Superior temporal gyrus (tissue), 1 donor: ENCODE data around the gene AFDN.

Experiments used
- DNase-seq: peaks from one replicate; pipeline ENCODE4 v3.0.0-alpha.2; 2016; ENCODE audit errors: extremely low spot score

Gene AFDN

DNA sequence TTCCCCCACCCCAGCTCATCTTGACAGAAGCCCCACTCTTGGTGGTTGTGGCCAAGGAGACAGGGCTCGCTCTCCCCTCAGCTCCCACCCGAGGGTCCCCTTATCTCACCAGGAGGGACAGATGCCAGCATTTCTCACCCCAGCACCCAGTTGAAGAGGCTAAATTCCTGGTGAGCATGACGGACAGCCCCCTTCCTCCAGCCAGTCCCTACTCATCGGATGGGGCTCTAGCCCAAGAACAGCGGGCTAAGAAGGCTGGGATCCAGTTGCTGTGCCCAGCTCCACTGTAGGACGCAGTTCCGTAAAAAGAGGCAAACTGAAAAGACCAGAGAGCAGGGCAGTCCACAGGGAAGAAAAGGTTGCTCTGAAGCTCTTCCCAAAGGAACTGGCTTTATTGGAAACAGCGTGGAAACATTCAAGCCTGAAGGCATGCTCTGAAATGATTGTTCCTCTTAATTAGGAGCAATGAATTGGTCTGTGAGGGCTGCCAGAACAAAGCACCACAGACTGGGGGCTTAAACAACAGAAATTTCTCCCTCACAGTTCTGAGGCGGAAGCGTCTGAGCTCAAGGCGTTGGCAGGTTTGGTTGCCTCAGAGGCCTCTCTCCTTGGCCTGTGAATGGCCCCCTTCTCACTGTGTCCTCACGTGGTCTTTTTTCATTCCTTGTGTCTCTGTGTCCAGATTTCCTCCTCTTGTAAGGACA lies 152.9 kb downstream of the AFDN start:
- no peak for DNase-seq

DNA sequence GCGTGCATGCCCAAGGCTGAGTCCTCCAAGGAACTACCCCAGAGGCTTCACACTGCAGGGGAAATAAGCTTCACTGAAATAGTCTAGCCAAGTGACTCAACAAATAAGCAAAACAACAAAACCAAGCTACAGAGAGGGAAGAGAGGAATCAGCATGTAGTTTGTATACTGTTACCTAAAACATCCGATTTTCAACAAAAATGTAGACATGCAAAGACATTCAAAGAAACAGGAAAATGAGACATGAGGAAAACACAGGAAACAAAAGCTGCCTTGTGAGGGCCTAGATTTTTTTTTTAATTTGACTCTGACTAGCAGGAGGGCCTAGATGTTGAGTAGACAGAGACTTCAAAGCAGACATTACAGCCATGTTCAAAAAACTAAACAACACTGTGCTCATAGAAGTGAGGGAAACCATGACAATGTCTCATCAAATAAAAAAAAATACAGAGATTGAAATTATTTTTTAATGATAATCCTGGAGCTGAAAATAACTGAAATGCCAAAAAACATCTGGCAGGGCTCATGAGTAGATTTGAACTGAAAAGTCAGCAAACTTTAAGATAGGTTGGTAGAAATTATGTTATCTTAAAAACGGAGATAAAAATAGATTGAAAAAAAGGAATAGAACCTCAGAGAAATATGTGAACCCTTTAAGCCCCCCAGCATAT lies 154.3 kb downstream of the AFDN start:
- DNase-seq = no peak

DNA sequence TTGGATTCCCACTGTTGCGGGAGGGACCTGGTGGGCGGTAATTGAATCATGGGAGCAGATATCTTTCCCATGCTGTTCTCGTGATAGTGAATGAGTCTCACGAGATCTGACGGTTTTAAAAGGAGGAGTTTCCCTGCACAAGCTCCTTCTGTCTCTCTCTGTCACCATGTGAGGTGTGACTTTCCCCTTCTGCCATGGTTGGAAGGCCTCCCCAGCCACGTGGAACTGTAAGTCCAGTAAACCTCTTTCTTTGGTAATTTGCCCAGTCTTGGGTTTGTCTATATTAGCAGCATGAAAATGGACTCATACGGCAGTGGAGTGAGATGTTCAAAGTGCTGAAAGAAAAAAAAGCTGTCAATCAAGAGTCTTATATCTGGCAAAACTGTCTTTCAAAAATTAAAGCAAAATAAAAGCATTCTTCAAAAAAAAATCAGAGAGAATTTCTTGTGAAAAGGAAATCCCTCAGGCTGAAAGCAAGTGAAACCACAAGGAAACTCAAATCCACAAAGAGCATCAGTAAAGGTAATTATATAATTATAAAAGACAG lies 155.3 kb downstream of the AFDN start:
- DNase-seq = no peak

DNA sequence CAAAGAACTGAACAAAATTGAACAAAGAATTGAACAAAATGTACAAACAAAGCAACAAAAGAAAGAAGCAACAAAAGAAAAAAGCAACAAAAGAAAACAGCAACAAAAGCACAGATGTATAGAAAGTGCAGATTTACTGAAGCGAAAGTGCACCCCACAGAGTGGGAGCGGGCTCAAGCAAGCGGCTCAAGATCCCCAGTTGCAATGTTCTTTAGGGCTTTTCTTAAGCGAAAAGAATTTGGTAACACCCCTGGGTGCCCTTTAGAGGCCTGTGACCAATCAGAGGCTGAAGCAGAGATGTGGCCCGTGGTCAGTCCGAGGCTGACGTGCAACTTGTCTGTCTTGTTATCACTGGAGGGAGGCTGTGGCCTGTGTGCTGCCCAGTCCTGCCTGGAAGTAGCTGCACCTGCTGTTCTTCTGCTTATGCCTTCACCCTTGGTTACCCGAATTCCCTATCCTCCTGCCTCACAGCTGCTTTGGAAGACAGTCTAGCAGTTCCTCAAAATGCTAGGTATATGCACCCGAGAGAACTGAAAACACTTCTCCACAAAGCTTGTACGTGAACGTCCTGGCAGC lies 157.5 kb downstream of the AFDN start:
- DNase-seq = no peak

DNA sequence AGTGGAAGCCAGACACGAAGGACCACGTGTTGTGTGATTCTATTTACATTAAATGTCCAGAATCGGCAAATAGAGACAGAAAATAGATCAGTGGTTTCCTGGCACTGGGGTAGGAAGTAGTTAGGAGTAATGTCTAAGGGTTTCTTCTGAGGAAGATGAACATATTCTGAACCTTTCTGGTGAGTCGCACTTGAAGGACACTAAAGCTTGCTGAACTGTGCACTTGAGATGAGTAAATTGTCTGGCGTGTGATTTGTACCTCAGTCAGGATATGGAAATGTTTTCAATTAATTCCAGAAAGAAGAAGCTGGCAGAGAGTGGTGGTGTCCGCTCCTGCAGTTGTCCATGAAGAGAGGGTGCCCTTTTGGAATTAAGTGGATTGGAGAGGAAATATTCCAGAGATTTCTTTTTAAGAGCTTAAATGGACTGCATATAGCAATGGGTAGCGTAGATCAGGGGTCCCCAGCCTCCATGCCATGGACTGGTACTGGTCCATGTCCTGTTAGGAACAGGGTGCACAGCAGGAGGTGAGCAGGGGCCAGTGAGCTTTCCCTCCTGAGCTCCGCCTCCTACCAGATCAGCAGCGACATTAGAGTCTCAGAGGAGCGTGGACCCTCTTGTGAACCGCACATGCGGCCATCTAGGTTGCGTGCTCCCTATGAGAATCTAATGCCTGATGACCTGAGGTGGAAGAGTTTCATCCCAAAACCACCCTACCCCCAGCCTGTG lies 158.3 kb downstream of the AFDN start:
- no peak for DNase-seq

DNA sequence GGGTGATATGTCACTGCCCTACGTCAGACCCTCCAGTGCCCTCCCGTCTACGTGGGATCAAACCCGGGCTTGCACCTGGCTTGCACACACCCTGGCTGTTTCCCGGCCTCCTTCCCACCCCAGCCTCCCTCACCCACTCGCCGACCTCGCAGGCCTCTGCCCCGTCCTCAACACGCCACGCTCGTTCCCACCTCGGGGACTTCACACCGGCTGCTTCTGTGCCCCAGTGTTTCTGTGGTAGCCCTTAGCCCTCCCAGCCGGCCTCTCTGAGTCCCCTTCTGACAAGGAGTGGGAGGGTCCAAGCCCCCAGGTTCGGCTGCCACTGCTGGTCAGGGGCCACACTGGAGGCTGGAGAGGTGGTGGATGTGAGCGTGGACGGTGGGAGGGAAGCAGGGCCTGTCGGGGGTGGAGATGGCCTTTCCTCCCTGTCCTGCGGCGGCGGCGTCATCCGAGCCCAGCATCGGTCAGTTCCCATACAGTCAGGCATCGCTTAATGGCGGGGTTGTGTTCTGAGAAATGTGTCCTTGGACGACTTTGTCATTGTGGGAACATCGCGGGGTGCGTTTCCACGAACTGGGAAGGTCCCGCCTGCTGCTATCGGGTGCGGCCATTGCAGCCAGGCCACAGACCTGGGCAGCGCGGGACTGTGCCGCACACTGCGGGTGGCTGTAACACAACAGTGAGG lies 159.3 kb downstream of the AFDN start:
- DNase-seq = no peak

DNA sequence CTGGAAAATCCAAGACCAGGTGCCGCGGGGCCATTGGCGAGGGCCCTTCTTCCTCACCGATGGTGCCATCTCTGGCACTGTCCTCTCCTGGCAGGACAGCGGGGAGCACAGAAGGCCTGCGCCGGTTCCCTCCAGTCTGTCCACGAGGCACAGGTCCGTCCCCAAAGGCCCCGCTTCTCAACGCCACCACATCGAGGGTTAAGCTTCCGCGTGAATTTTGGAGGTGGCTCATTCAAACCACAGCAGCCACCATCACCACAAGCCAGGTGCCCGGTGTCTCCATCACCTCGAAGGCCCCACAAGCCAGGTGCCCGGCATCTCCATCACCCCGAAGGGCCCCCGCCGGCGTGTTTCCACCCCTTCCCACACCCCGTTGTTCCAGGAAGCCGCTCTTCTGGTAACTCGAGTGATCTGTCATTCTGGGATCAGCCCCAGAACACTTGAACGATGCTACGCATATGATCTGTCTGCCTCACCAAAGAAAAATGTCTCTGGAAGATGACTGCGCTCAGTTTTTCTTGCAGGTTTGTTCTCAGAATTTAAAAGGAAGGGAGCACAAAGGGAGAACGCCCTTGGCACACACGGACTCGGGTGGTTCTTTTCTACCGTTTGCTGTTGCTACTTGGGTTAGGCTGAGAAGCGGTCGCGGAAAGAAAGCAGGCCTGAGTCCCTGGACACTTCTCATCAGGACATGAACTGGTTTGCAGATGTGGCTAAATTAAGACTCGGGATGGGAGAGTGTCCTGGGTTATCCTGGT lies 160.9 kb downstream of the AFDN start:
- no peak for DNase-seq

DNA sequence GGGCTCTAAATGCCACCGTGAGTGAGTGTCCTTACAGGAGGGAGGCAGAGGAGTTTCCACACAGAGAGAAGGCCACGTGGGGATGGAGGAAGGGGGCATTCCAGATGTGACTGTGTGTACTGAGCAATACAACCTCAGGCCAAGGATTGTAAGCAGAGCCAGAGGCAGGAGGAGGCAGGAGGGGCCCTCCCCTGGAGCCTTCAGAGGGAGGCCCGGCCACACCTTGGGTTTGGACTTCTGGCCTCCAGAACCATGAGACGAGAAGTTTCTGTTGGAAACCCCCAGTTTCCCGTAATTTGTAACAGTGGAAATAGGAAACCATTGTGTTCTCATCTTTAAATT lies 161.4 kb downstream of the AFDN start:
- DNase-seq = no peak

DNA sequence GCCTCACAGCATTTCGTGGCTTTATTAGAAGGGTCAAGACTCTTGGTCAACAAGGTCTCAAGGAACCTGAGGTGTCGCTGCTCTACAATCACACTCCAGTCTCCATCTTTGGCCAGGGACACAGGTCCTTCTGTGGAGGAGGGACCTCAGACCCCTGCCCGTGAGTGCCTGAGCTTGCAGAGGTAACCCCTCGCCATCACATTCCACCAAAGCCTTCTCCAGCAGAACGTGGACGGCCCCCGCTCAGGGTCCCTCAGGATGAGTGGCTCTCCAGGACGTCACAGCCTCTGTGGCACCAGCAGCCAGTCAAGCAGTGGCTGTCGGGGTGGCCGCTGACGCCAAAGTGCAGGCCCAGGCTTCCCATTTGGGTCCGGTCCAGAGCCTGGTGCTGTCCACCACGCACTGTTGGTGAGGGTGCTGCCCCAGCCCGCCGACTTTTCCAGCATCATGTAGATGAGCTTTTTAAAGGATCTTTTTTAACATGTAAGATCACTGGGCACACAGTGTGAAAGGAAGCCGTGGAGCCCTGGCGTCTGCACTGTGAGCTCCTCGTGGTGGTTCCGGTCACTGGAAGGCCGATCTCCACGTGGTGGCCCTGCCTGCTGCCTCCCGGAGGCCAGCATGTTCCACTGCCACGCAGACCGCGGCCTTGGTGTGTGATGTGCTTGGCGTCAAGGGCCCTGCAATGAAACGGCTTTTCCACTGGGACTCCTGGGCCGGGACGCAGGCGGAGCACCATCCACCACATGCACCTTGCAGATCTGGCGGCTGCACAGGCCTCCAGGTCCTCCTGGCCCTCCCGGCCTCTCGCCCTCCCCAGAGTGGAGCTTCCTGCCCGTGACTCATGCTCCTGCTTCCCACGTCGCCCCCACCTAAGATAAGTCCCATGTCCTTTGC lies 162.5 kb downstream of the AFDN start:
- no peak for DNase-seq

DNA sequence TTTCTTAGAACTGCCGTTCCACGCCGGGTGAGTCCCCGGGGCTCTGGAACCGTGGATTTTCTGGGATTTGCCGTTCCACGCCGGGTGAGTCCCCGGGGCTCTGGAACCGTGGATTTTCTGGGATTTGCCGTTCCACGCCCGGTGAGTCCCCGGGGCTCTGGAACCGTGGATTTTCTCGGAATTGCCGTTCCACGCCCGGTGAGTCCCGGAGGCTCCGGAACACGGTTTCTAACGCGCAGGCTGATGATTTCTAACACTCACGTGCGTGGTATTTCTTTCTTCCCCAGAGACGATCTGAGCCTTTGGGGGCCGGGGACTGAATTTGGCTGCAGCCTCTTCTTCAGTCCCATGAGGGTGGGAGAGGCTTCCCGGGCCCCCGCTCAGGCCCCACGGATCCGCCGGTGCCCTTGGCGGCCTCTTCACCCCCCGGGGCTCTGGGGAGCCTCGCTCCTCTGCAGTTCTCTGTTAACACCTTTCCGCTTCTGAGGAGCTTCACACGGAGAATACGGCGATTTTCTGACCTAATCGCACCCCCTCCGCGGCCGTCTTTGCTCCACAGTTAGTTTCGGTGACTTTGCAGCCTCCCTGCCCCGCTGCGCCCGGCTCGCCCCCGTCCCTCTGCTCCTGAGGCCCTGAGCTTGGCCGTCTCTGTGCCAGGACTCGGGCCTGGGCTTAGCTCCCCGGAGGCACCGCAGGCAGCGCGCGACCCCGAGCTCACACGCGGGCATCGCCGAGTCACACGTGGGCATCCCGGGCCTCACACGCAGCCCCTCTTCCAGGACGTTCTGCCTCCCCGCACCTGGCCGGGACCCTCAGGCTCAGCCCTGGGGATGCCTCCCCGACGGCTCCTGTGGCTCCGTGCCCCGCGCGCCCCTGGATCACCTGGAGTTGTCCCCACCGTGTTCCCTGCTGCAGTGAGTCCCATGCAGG lies 163.6 kb downstream of the AFDN start:
- DNase-seq = no peak

DNA sequence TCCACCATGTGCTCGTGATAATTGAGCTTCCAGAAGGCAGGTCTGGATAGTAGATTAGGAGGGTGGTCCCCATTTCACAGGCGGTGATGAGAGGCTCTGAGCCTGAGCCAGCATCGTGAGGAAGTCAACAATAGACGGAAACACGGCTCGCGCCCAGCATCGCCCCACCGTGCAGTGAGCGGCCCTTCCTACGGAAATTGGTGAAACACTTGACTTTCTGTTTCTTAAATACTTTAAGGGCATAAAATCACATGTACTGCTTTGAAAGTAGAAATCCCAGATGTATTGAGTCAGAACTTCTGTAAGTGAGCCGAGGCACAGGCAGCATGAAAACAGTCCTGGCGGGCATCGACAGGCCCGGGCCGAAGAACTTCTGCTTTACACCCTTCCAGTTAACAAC lies 166.5 kb downstream of the AFDN start:
- DNase-seq = no peak

DNA sequence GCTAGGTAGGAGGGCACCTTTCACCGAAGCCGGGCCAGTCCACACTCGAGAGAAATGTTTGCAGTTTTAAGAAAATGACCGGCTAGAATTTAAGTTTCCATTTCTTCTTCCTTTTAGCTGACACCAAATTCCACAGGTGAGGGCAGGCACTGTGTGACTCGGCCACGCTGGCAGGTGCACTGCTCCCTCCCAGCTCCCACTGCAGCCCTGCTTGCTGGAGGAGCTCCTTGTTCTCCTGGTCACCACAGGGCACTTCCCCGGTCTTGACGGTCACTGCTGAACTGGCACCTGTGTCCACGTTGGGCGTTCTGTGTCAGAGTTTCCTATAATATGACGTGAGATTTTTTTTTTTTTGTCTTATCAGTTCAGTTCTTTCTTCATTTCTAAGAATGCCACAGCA lies 167.1 kb downstream of the AFDN start:
- DNase-seq = no peak

DNA sequence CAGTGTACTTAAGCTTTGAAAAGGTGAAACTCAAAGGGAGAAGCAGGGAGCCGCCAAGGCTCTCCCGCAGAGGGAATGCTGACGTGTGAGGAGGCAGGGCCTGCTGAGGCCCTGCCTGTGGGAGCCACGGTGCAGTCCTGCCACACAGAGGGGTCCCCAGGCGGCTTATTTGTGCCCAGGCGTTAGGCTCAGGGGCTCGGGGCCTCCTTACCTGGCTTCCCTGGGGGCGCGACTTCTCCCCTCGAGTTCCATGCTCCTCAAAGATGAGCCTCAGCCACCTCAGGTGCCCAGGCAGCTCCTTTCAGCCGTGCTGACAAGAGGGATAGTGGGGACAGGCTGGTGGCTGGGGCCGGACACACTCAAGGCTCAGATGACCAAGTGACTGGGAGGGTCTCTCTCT lies 168.6 kb downstream of the AFDN start:
- no peak for DNase-seq

DNA sequence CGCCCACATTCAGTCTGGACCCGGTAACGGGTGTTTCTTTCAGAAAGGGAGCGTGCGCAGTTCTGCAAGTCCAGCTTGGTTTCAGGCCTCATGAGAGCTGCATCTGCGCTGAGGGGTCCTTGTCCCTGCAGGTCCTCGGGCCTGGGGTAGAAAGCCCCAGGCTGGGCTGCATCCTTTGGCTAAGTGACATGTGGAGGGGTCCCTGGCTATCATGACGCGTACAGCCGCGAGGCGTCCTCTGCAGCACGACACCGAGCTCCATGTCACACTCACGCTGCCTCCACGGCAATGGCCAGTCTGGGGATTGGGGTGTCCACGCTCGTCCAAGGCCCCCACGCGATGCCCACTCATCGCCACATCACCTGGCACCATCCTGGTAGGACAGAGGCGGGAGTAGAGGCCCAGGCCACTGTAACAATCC lies 169.0 kb downstream of the AFDN start:
- no peak for DNase-seq

DNA sequence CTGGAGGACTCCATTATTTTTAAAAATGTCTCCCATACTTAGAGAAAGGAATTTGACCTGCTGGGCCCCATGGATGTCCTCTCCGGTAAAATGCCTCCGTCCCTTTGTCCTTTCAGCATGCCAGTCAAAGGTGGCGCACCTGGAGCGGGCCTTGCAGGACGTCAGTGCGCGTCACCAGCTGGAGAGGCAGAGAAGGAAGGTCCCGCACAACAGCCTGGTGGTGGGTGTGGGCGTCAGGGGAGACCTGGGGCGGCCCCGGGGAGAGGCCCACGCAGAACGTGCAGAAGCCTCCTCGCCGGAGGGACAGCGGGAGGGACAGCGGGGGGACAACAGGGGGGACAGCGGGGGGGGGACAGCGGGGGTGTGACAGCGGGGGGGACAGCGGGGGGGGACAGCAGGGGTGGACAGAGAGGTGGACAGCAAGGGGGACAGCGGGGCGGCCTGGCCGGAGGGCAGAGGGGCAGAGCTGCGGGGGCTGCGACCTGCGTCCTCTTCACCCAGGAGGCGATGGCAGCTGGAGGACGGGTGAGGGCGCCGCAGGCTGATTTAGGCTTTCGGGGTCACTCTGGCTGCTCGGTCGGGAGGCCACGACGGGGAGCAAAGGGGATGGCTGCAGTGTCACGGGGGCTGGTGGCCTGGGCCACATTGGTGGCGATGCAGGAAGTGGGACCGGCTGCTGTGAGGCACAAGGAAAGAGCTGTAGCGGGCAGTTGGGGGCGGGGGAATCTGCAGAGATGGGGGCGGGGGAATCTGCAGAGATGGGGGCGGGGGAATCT lies 169.9 kb downstream of the AFDN start:
- DNase-seq = no peak

DNA sequence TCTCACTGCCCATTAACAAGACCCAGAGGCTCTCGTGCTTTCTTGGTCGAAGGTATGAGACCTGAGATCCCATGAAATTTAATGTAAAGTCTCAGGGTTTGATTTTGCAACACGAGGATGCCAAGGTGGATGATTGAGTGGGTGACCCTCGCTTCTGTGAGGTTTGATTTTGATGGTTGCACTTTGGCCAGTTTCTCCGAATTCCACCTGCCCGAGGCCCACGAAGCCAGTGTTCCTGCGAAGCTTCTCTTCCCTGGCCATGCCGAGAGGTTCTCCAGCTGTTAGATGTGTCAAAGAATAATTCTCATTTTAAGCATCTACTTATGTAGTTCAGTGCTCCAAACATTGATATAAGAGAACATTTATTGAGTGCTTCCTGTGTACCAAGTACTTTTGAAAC lies 170.9 kb downstream of the AFDN start, which contains the start of gene KIF25:
TSS of gene KIF25 (plus strand) at position 30 of the 400 bp plus-strand sequence. CDS start 31,915 bp downstream, outside the sequence.
- DNase-seq = no peak

DNA sequence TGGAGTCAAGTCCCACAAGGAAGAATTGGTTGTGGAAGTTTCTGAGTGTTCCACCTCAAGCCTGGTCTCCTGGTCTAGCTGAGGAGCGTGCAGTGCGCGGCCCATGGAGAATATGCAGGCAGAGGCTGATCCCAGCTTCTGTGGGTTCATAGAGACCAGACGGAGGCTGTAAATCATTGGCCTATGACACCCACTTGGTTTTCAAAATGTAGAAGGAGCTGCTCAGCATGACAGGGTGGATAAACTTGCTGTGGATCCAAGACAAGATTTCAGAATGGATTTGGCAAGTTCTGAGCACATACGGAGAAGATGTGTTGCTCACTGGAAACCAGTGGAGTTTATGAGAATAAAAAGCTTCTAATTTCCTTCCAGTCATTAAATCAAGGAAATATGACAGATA lies 171.5 kb downstream of the AFDN start:
- no peak for DNase-seq
